H1 (cell line): ENCODE measurements around the gene MANF. TPM values are rescaled to one million over a fixed set of nuclear protein-coding genes. Genes with fewer than 3 reads are reported as not detected.

Source experiments
- ASH2L ChIP-seq: fragments of 200-600, 300-600 bp; sonication (generic); IDR thresholded peaks from one replicate; pipeline ENCODE4 v1.7.1; 2017; ENCODE audit warnings: low read length
- ATF3 ChIP-seq: IDR thresholded peaks from 2 replicates; pipeline ENCODE4 v1.6.1; 2011; ENCODE audit warnings: low read depth, mild to moderate bottlenecking, low read length; ENCODE audit not compliant: insufficient read depth
- BCL11A ChIP-seq, 2 experiments: IDR thresholded peaks; one replicate each; pipeline ENCODE4 v1.6.1; 2011; ENCODE audit warnings: low read depth in 2 of 2, low read length in 2 of 2, mild to moderate bottlenecking in 2 of 2
- CBX8 ChIP-seq: fragments of 300-800, 300-1000 bp; sonication (generic); IDR thresholded peaks from 2 replicates; pipeline ENCODE4 v1.7.1; 2016; ENCODE audit warnings: low read depth, low read length, borderline replicate concordance
- CHD2 ChIP-seq: IDR thresholded peaks from 2 replicates; pipeline ENCODE4 v1.6.1; 2012; ENCODE audit warnings: low read length, improper control_type of control experiment
- CTBP2 ChIP-seq: IDR thresholded peaks from 2 replicates; pipeline ENCODE4 v1.7.0; 2011; ENCODE audit warnings: borderline replicate concordance, mild to moderate bottlenecking, moderate library complexity, mixed read lengths, low read length; ENCODE audit not compliant: insufficient read depth, insufficient read length
- E2F6 ChIP-seq: IDR thresholded peaks from 2 replicates; pipeline ENCODE4 v1.6.1; 2012; ENCODE audit warnings: inconsistent platforms
- EP300 ChIP-seq, 2 experiments: IDR thresholded peaks; 1 replicate in 1 of 2; 2 replicates in 1 of 2; pipeline ENCODE4 v1.6.1; 2011 to 2012; ENCODE audit warnings: low read depth in 2 of 2, low read length in 2 of 2, mild to moderate bottlenecking in 2 of 2, borderline replicate concordance in 1 of 2, inconsistent platforms in 1 of 2, moderate library complexity in 1 of 2
- HDAC6 ChIP-seq: IDR thresholded peaks from one replicate; pipeline ENCODE4 v1.7.1; 2012; ENCODE audit warnings: low read depth, mild to moderate bottlenecking, inconsistent platforms, low read length, moderate library complexity
- JUND ChIP-seq: IDR thresholded peaks from 2 replicates; pipeline ENCODE4 v1.6.1; 2011; ENCODE audit warnings: mild to moderate bottlenecking, improper control_type of control experiment, low read length
- KDM5A ChIP-seq: fragments of 200-600 bp; IDR thresholded peaks from 2 replicates; pipeline ENCODE4 v1.7.1; 2012; ENCODE audit warnings: mild to moderate bottlenecking, low read length, inconsistent platforms, mixed read lengths
- NANOG ChIP-seq: IDR thresholded peaks from 2 replicates; pipeline ENCODE4 v1.6.1; 2011; ENCODE audit warnings: low read length, low read depth, mild to moderate bottlenecking, inconsistent platforms; ENCODE audit not compliant: insufficient read depth, poor library complexity, severe bottlenecking
- NRF1 ChIP-seq: IDR thresholded peaks from 2 replicates; pipeline ENCODE4 v1.6.1; 2011; ENCODE audit warnings: mild to moderate bottlenecking, low read depth, low read length, improper control_type of control experiment
- PHF8 ChIP-seq: fragments of 200-600 bp; sonication (generic); conservative IDR thresholded peaks from 2 replicates; pipeline ENCODE4 v1.7.1; 2012; ENCODE audit warnings: low read depth, mild to moderate bottlenecking, inconsistent platforms, low read length, moderate library complexity
- POLR2AphosphoS5 ChIP-seq: IDR thresholded peaks from 2 replicates; pipeline ENCODE4 v1.6.1; 2011; ENCODE audit warnings: low read depth, low read length
- RBBP5 ChIP-seq: IDR thresholded peaks from 2 replicates; pipeline ENCODE4 v1.7.1; 2012; ENCODE audit warnings: low read depth, mild to moderate bottlenecking, inconsistent platforms, low read length, moderate library complexity, borderline replicate concordance
- RFX5 ChIP-seq: IDR thresholded peaks from 2 replicates; pipeline ENCODE4 v1.6.1; 2011; ENCODE audit warnings: low read depth, low read length, improper control_type of control experiment, borderline replicate concordance
- SIN3A ChIP-seq, 2 experiments: IDR thresholded peaks in 1 of 2; conservative IDR thresholded peaks in 1 of 2; 2 replicates each; pipeline ENCODE4 v1.6.1; 2011 to 2012; ENCODE audit warnings: low read length in 2 of 2, improper control_type of control experiment in 1 of 2, low read depth in 1 of 2, mild to moderate bottlenecking in 1 of 2
- SIRT6 ChIP-seq: IDR thresholded peaks from one replicate; pipeline ENCODE4 v1.7.1; 2012; ENCODE audit warnings: low read length, inconsistent platforms
- SP1 ChIP-seq: IDR thresholded peaks from 2 replicates; pipeline ENCODE4 v1.6.1; 2011; ENCODE audit warnings: low read depth, low read length
- TAF7 ChIP-seq: optimal IDR thresholded peaks from 2 replicates; pipeline ENCODE3; 2011; ENCODE audit warnings: low read depth, mild to moderate bottlenecking, inconsistent platforms, low read length, moderate library complexity, borderline replicate concordance
- ZNF274 ChIP-seq: IDR thresholded peaks from 2 replicates; pipeline ENCODE4 v1.7.0; 2012; ENCODE audit warnings: low read length, borderline replicate concordance; ENCODE audit errors: extremely low read depth
- polyA plus RNA-seq, 7 experiments: library from polyadenylated mRNA; depleted of rRNA in 3 of 7; stranded (reverse) in 5 of 7; unstranded in 2 of 7; fragments of >200 nt in 5 of 7; fragments of 200-250 nt in 2 of 7; gene quantifications; 1 replicate in 5 of 7; 2 replicates in 1 of 7; 4 replicates in 1 of 7; pipeline versions ENCODE4 v1.2.1 to v1.2.3, GENCODE V29; 2011 to 2013; ENCODE audit warnings: missing spikeins in 2 of 7, mixed read lengths in 2 of 7
- total RNA-seq: library from RNA; stranded (reverse); fragmentation: NEBNext Ultra II Directional; extraction: Animal tissue kit (Norgen Biotek cat#: 25700); gene quantifications from 2 replicates; pipeline ENCODE4 v1.2.1, GENCODE V29; 2021

The MANF gene
- total and polyA plus RNA-seq, 2 of the 8 experiments (the other 6 are each of a cell fraction or from before 2014, with no cell fraction given) = 37.5 to 159 TPM

- TF ChIP-seq E2F6 (peak; percentile 27; the same call in 1 of the 2 replicates), NANOG (peak; percentile 37), BCL11A (IDR thresholded peaks at IDR 0.05; ENCODE audit: low read depth in 2 of 2, low read length in 2 of 2) (no peak), CHD2 (peak; percentile 83), JUND (no peak), EP300 (IDR thresholded peaks at IDR 0.05; ENCODE audit: borderline replicate concordance in 1 of 2, low read depth in 2 of 2, low read length in 2 of 2) (no peak), NRF1 (no peak), TAF7 (peak; percentile 97), CTBP2 (no peak), SIN3A (conservative IDR thresholded peaks at IDR 0.05 in 1 of 2, IDR thresholded peaks at IDR 0.05 in 1 of 2; ENCODE audit: low read depth in 1 of 2, low read length in 2 of 2) (peak in 1 of 2 experiments; percentile 77; a peak in 2 of 4 replicates), SIRT6 (no peak), KDM5A (no peak), CBX8 (no peak), HDAC6 (no peak), ATF3 (no peak), RBBP5 (peak; percentile 39; the same call in 1 of the 2 replicates), SP1 (peak; percentile 93), ASH2L (peak; percentile 75), PHF8 (peak; percentile 90), RFX5 (no peak), POLR2AphosphoS5 (peak; percentile 93), ZNF274 (no peak)
Measured at GRCh38 chr3:51384726-51385473, at the start of gene MANF (continued).
